MM.1S (cell line): Measurements from ENCODE around the gene RAMP1.

Experiments used
- EZH2 ChIP-seq: fragments of 300-600 bp; sonication (generic); optimal IDR thresholded peaks from 2 replicates; pipeline ENCODE3; 2017; ENCODE audit warnings: low read depth, mild to moderate bottlenecking, antibody characterized with exemption, low read length, mixed read lengths
- EZH2phosphoT487 ChIP-seq: fragments of 300-600 bp; sonication (generic); IDR thresholded peaks from 2 replicates; pipeline ENCODE4 v1.6.1; 2018; ENCODE audit warnings: antibody characterized with exemption, low read length
- TF ChIP-seq, protein P1 (sequence below): fragments of 300-600 bp; sonication (generic); IDR thresholded peaks from 2 replicates; pipeline ENCODE4 v1.5.1; 2016; ENCODE audit warnings: antibody characterized with exemption, low read length, mixed read lengths

DNA sequence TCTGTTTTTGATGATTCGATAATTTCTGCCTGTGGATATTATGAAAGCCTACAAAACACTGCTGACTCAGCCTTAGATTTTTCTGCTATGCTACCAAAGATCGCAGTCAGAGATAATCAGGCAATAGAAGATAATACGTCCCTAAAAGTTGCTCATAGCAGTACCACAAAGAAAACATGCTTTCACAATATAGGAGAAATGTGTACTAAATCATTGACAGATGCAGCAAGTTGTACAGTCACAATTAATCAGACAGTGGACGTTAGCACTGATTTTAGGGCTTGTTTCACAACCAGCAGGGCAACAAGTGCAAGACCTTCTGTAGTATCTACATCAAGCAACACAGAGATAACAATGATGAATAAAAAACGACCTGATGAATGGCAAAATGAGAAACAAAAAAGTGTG lies 41.4 kb upstream of the RAMP1 start:
- TF ChIP-seq, protein P1, sequence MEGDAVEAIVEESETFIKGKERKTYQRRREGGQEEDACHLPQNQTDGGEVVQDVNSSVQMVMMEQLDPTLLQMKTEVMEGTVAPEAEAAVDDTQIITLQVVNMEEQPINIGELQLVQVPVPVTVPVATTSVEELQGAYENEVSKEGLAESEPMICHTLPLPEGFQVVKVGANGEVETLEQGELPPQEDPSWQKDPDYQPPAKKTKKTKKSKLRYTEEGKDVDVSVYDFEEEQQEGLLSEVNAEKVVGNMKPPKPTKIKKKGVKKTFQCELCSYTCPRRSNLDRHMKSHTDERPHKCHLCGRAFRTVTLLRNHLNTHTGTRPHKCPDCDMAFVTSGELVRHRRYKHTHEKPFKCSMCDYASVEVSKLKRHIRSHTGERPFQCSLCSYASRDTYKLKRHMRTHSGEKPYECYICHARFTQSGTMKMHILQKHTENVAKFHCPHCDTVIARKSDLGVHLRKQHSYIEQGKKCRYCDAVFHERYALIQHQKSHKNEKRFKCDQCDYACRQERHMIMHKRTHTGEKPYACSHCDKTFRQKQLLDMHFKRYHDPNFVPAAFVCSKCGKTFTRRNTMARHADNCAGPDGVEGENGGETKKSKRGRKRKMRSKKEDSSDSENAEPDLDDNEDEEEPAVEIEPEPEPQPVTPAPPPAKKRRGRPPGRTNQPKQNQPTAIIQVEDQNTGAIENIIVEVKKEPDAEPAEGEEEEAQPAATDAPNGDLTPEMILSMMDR: no peak
- TF ChIP-seq EZH2 (no peak), EZH2phosphoT487 (no peak)
